T-cell (primary cell): ENCODE measurements around the gene ZNF571. TPM values are rescaled to one million over a fixed set of nuclear protein-coding genes. Genes with fewer than 3 reads are reported as not detected.
A peak's percentile ranks its signal among the peaks of the same experiment; 100 is the strongest.

Source experiments
- ATAC-seq, 4 experiments: fragments of 200-7000 bp in 3 of 4; fragments of 150-1000 bp in 1 of 4; cut with Tn5 transposase; replicated peaks in 1 of 4; 1 replicate in 3 of 4; 2 replicates in 1 of 4; pipeline ENCODE4 v1.10.0; 2021; ENCODE audit warnings: moderate library complexity in 3 of 4, mild to moderate bottlenecking in 2 of 4, moderate number of reproducible peaks in 1 of 4
- CTCF ChIA-PET, 2 donors: fragments of 300-600 bp; sonication (Branson Sonifier 250); formaldehyde crosslinking; loops; one replicate each; lab custom pipeline; 2022; ENCODE audit warnings: antibody characterized with exemption in 2 of 2; lab: Charles Lee
- POLR2A ChIA-PET, 2 donors: fragments of 300-600 bp; sonication (Branson Sonifier 250); formaldehyde crosslinking; loops; one replicate each; lab custom pipeline; 2022; ENCODE audit warnings: antibody characterized with exemption in 2 of 2; lab: Charles Lee
- DNase-seq, 35 experiments: peaks; one replicate each; pipeline versions ENCODE4 v3.0.0 to v3.0.0-alpha.2; 2013 to 2023
- H3K27ac ChIP-seq: one replicate; pipeline ENCODE4 v1.5.1; 2013; ENCODE audit warnings: low read length
- H3K27me3 ChIP-seq, 2 experiments: replicated peaks in 1 of 2; 1 replicate in 1 of 2; 2 replicates in 1 of 2; pipeline versions ENCODE4 v1.6.1 to v1.7.0; 2013; ENCODE audit warnings: low read length in 1 of 2, mixed read lengths in 1 of 2; ENCODE audit not compliant: control insufficient read depth in 2 of 2, insufficient read depth in 2 of 2; ENCODE audit errors: extremely low read depth in 1 of 2
- H3K36me3 ChIP-seq, 2 donors: 1 replicate in 1 of 2; 2 replicates in 1 of 2; pipeline versions ENCODE4 v1.6.1 to v1.7.0; 2013; ENCODE audit warnings: low read length in 1 of 2; ENCODE audit not compliant: control insufficient read depth in 2 of 2, insufficient read depth in 1 of 2; ENCODE audit errors: extremely low read depth in 1 of 2
- H3K4me1 ChIP-seq, 2 experiments: 1 replicate in 1 of 2; 2 replicates in 1 of 2; pipeline versions ENCODE4 v1.6.1 to v1.7.0; 2013; ENCODE audit warnings: low read length in 2 of 2, mixed read lengths in 1 of 2; ENCODE audit not compliant: insufficient read depth in 2 of 2, control insufficient read depth in 1 of 2; ENCODE audit errors: extremely low read depth in 1 of 2
- H3K4me3 ChIP-seq, 2 donors: 1 replicate in 1 of 2; 2 replicates in 1 of 2; pipeline versions ENCODE4 v1.5.1 to v1.7.0; 2013; ENCODE audit warnings: mild to moderate bottlenecking in 2 of 2, low read length in 1 of 2, moderate library complexity in 1 of 2; ENCODE audit not compliant: control insufficient read depth in 1 of 2; ENCODE audit errors: extremely low read depth in 1 of 2
- H3K9me3 ChIP-seq: 2 replicates; pipeline ENCODE4 v1.7.0; 2013
- H3K27ac Mint-ChIP-seq, 2 donors: one replicate each; pipeline ENCODE4 v1.8.0; 2020 to 2021; ENCODE audit warnings: mild to moderate bottlenecking in 2 of 2, mixed read lengths in 2 of 2
- H3K27me3 Mint-ChIP-seq, 2 donors: one replicate each; pipeline ENCODE4 v1.8.0; 2021 to 2022; ENCODE audit warnings: mixed read lengths in 2 of 2
- H3K36me3 Mint-ChIP-seq: one replicate; pipeline ENCODE4 v1.8.0; 2021; ENCODE audit warnings: mixed read lengths
- H3K4me1 Mint-ChIP-seq, 3 donors: one replicate each; pipeline ENCODE4 v1.8.0; 2020 to 2022; ENCODE audit warnings: mixed read lengths in 3 of 3, mild to moderate bottlenecking in 1 of 3
- H3K4me3 Mint-ChIP-seq, 3 donors: one replicate each; pipeline ENCODE4 v1.8.0; 2020 to 2022; ENCODE audit warnings: mild to moderate bottlenecking in 3 of 3, mixed read lengths in 3 of 3, moderate library complexity in 3 of 3
- H3K9me3 Mint-ChIP-seq, 3 donors: one replicate each; pipeline ENCODE4 v1.8.0; 2020 to 2022; ENCODE audit warnings: mixed read lengths in 3 of 3
- WGBS: methylation state at CpG from one replicate; pipeline ENCODE4 v1.1.5; 2013; ENCODE audit warnings: missing lambda C conversion rate; ENCODE audit not compliant: insufficient coverage; 5-methylcytosine and 5-hydroxymethylcytosine counted together
- total RNA-seq, 35 experiments: library from RNA in 6 of 35; stranded (reverse) in 6 of 35; fragments of 120-200 nt in 1 of 35; gene quantifications; one replicate each; pipeline versions ENCODE4 v1.2.1 to v1.2.4 and lab custom pipeline; 2013 to 2026

The ZNF571 gene
- total RNA-seq, 5 donors from 2014 or later (not counting 1 experiment from before 2014, with no cell fraction given) = 6.4 to 16.4 (median 10.1) TPM

GRCh38 chr19:37572203-37572602, 22.4 kb downstream of the ZNF571 start:
- peaks cover 34% of the 10 kb centered on the region for H3K9me3 ChIP-seq
- no peak overlapping the region for H3K4me3 ChIP-seq
- Mint-ChIP-seq H3K4me3 (no peak overlapping the region), H3K4me1 (no peaks in the 10 kb centered on the region), H3K27me3 (no peaks in the 10 kb centered on the region), H3K27ac (no peak overlapping the region), H3K9me3 (peaks cover 38 to 63% (median 58%) of the 10 kb centered on the region in 3 donors), H3K36me3 (peaks cover 67% of the 10 kb centered on the region)
- H3K4me1 ChIP-seq = no peaks in the 10 kb centered on the region
- no peaks in the 10 kb centered on the region for H3K27me3 ChIP-seq
- peaks cover 0 to 5% of the 10 kb centered on the region in 2 donors for H3K36me3 ChIP-seq
- DNase-seq = no peak
- CTCF ChIA-PET = no interaction called here
- ATAC-seq = no peak
- POLR2A ChIA-PET = interaction anchor here in 1 of 2 donors (0.6 kb wide), 1 partner anchor 107 kb away, joined by 3 read pairs; no protein-coding TSS in a partner anchor
- H3K27ac ChIP-seq = no peak overlapping the region

- POLR2A ChIA-PET = no interaction called here
- Mint-ChIP-seq H3K4me3 (no peak overlapping the region), H3K27ac (no peak overlapping the region), H3K4me1 (no peaks in the 10 kb centered on the region), H3K9me3 (peaks cover 29 to 75% (median 58%) of the 10 kb centered on the region in 3 donors), H3K27me3 (no peaks in the 10 kb centered on the region), H3K36me3 (peaks cover 76% of the 10 kb centered on the region)
- Histone ChIP-seq H3K27me3 (no peaks in the 10 kb centered on the region), H3K9me3 (peaks cover 57% of the 10 kb centered on the region), H3K36me3 (peaks cover 5 to 9% of the 10 kb centered on the region in 2 donors), H3K4me3 (no peak overlapping the region), H3K27ac (no peak overlapping the region), H3K4me1 (no peaks in the 10 kb centered on the region)
- no peak for ATAC-seq
- CTCF ChIA-PET = no interaction called here
- no peak for DNase-seq
Measured at GRCh38 chr19:37565370-37565669, 29.3 kb downstream of the ZNF571 start.

- peak in 1 of 35 experiments; percentile 4 for DNase-seq
- H3K27me3 Mint-ChIP-seq = no peaks in the 10 kb centered on the region
- CTCF ChIA-PET = no interaction called here
- H3K4me1 Mint-ChIP-seq = no peaks in the 10 kb centered on the region
- no peak overlapping the region for H3K27ac Mint-ChIP-seq
- Histone ChIP-seq H3K36me3 (peaks cover 4 to 9% of the 10 kb centered on the region in 2 donors), H3K9me3 (peaks cover 53% of the 10 kb centered on the region), H3K4me3 (no peak overlapping the region), H3K27ac (no peak overlapping the region), H3K27me3 (no peaks in the 10 kb centered on the region), H3K4me1 (no peaks in the 10 kb centered on the region)
- WGBS = no CpG with 5 or more reads among the region's 7 CpGs
- peaks cover 25 to 71% (median 53%) of the 10 kb centered on the region in 3 donors for H3K9me3 Mint-ChIP-seq
- no peak for ATAC-seq
- H3K4me3 Mint-ChIP-seq = no peak overlapping the region
- H3K36me3 Mint-ChIP-seq = peaks cover 72% of the 10 kb centered on the region
- POLR2A ChIA-PET = no interaction called here
Measured at GRCh38 chr19:37564624-37565369, 29.8 kb downstream of the ZNF571 start.

- H3K36me3 ChIP-seq = peaks cover 0 to 9% of the 10 kb centered on the region in 2 donors
- Mint-ChIP-seq H3K4me1 (no peaks in the 10 kb centered on the region), H3K9me3 (peaks cover 21 to 71% (median 50%) of the 10 kb centered on the region in 3 donors), H3K36me3 (peaks cover 70% of the 10 kb centered on the region), H3K27me3 (no peaks in the 10 kb centered on the region), H3K4me3 (no peak overlapping the region), H3K27ac (no peak overlapping the region)
- POLR2A ChIA-PET = no interaction called here
- no peak overlapping the region for H3K4me3 ChIP-seq
- ATAC-seq (no peak), DNase-seq (no peak)
- peaks cover 55% of the 10 kb centered on the region for H3K9me3 ChIP-seq
- CTCF ChIA-PET = no interaction called here
- no peaks in the 10 kb centered on the region for H3K27me3 ChIP-seq
- no peak overlapping the region for H3K27ac ChIP-seq
- WGBS = no CpG with 5 or more reads among the region's 3 CpGs
- no peaks in the 10 kb centered on the region for H3K4me1 ChIP-seq
Measured at GRCh38 chr19:37563518-37563917, 31.1 kb downstream of the ZNF571 start.

GRCh38 chr19:37551129-37551993, 43.2 kb downstream of the ZNF571 start:
- ChIA-PET POLR2A (no interaction called here), CTCF (interaction anchor here in 1 of 2 donors (0.7 kb wide), 1 partner anchor 144 kb away, joined by 4 read pairs; no protein-coding TSS in a partner anchor)
- peak in 3 of 4 experiments; percentile 36 to 74 (median 37) for ATAC-seq
- Histone ChIP-seq H3K4me3 (peak overlapping the region; percentile 39 to 85), H3K27me3 (peaks cover 0 to 5% of the 10 kb centered on the region in 2 experiments), H3K36me3 (no peaks in the 10 kb centered on the region), H3K4me1 (peaks cover 3 to 6% of the 10 kb centered on the region in 2 experiments), H3K9me3 (peaks cover 2% of the 10 kb centered on the region), H3K27ac (no peak overlapping the region)
- Mint-ChIP-seq H3K36me3 (peaks cover 26% of the 10 kb centered on the region), H3K4me3 (peak overlapping the region; percentile 68 to 78 (median 75)), H3K27ac (no peak overlapping the region), H3K27me3 (peaks cover 0 to 3% of the 10 kb centered on the region in 2 donors), H3K9me3 (peaks cover 15 to 56% (median 45%) of the 10 kb centered on the region in 3 donors), H3K4me1 (peaks cover 0 to 3% (median 2%) of the 10 kb centered on the region in 3 donors)
- WGBS = 11% methylated on average over 60 of the region's 65 CpGs
- DNase-seq = peak in 32 of 35 experiments; percentile 7 to 70 (median 40)

GRCh38 chr19:37537391-37537947, 57.1 kb downstream of the ZNF571 start:
- WGBS = 100% methylated on average over 3 of the region's 7 CpGs
- no peak for ATAC-seq
- H3K27me3 ChIP-seq = no peaks in the 10 kb centered on the region
- DNase-seq = no peak
- Mint-ChIP-seq H3K36me3 (peaks cover 51% of the 10 kb centered on the region), H3K9me3 (peaks cover 32 to 45% (median 44%) of the 10 kb centered on the region in 3 donors), H3K4me3 (no peak overlapping the region), H3K4me1 (no peaks in the 10 kb centered on the region), H3K27ac (no peak overlapping the region), H3K27me3 (no peaks in the 10 kb centered on the region)
- H3K27ac ChIP-seq = no peak overlapping the region
- ChIA-PET CTCF (no interaction called here), POLR2A (no interaction called here)
- no peak overlapping the region for H3K4me3 ChIP-seq
- H3K4me1 ChIP-seq = no peaks in the 10 kb centered on the region
- H3K9me3 ChIP-seq = peaks cover 10% of the 10 kb centered on the region
- peaks cover 15 to 21% of the 10 kb centered on the region in 2 donors for H3K36me3 ChIP-seq
